Measurements from ENCODE around the gene RBBP8. TPM values are rescaled to one million over a fixed set of nuclear protein-coding genes. Genes with fewer than 3 reads are reported as not detected.

The RBBP8 gene
- total and polyA plus RNA-seq, 12 donors, result 4.0 to 13.5 (median 7.4) TPM

DNA sequence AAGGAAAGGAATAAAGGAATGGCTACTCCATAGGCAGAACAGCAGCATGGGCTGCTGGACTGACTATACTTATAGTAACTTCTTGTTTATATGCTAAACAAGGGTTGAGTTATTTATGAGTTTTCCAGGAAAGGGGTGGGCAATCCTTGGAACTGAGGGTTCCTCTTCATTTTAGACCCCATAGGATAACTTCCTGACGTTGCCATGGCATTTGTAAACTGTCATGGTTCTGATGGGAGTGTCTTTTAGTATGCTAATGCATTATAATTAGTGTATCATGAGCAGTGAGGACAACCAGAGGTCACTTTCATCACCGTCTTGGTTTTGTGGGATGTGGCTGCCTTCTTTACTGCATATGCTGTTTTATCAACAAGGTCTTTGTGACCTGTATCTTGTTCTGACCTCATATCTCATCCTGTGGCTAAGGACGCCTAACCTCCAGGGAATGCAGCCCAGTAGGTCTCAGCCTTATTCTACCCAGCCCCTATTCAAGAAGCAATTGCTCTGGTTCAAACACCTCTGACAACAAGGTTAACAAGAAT, 103.6 kb downstream of the RBBP8 start:
- DNase-seq (no peak), ATAC-seq (no peak)
- H3K27me3 ChIP-seq, result peaks cover 0 to under 1% (median 0%) of the 10 kb centered on the region in 7 donors
- peaks cover 0 to 9% (median 0%) of the 10 kb centered on the region in 9 donors for H3K4me1 ChIP-seq
- H3K36me3 ChIP-seq, result no peaks in the 10 kb centered on the region
- H3K4me3 ChIP-seq, result no peak overlapping the region
- H3K9me3 ChIP-seq, result no peaks in the 10 kb centered on the region
- 71 to 73% methylated on average over 3 of the region's 3 CpGs for WGBS, 2 donors
- H3K27ac ChIP-seq, result no peak overlapping the region
- TF ChIP-seq CTCF (IDR thresholded peaks at IDR 0.05), result no peak
- intact Hi-C loops (cut with DNase I), result loop anchor here in 4 of 10 donors (10.0 kb wide), 5 partner anchors 68 to 378 kb away; no protein-coding TSS in a partner anchor

DNA sequence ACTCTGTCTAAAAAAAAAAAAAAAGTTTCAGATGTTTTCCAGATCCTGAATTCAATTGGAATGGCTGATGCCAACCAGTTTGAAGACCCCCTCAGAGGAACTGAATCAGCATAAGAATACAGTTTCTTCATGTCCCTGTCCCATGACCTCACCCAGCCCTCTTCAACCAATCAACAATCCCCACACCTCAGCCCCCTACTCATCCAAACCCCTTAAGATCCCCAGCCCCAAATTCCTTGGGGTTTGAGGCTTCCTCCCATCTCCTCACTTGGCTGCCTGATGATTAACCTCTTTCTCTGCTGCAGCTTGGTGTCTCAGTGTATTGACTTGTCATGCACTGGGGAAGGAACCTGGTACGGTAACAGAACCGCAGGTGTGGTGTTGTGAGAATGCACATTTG, 104.5 kb downstream of the RBBP8 start:
- WGBS, 2 donors, result 85 to 94% methylated on average over 2 of the region's 2 CpGs
- Histone ChIP-seq H3K4me1 (no peaks in the 10 kb centered on the region), H3K27ac (no peak overlapping the region), H3K9me3 (peaks cover 0 to 3% (median 0%) of the 10 kb centered on the region in 11 donors), H3K27me3 (peaks cover 0 to 6% (median 0%) of the 10 kb centered on the region in 7 donors), H3K36me3 (no peaks in the 10 kb centered on the region), H3K4me3 (no peak overlapping the region)
- intact Hi-C loops (cut with DNase I), result loop anchor here in 4 of 10 donors (10.0 kb wide), 5 partner anchors 67 to 377 kb away; no protein-coding TSS in a partner anchor
- DNase-seq (no peak), ATAC-seq (no peak)
- no peak for TF ChIP-seq CTCF (IDR thresholded peaks at IDR 0.05)

DNA sequence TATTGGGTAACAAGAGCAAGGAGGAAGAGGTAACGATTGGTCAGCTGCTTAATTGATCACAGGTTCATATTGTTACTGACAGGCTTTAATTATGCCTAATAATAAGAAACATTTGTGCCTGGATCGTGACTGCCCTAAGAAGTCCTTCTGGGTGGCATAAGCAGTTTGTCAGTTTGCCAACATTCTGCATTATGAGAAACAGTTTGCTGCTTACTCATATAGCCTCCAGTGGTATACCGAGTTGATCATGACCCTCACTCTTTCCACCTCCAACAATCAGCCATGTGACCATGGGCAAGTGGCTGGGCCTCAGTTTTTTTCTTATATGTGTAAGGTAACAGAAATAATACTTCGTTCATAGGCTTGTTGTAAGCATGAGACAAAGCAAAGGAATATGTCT, 105.6 kb downstream of the RBBP8 start:
- no peak overlapping the region for H3K27ac ChIP-seq
- H3K9me3 ChIP-seq, result peaks cover 0 to 3% (median 0%) of the 10 kb centered on the region in 11 donors
- intact Hi-C loops (cut with DNase I), result loop anchor here in 4 of 10 donors (10.0 kb wide), 5 partner anchors 66 to 376 kb away; no protein-coding TSS in a partner anchor
- TF ChIP-seq CTCF (IDR thresholded peaks at IDR 0.05), result no peak
- WGBS, 2 donors, result 84 to 85% methylated on average over 4 of the region's 4 CpGs
- H3K36me3 ChIP-seq, result no peaks in the 10 kb centered on the region
- H3K4me1 ChIP-seq, result no peaks in the 10 kb centered on the region
- ATAC-seq (no peak), DNase-seq (no peak)
- no peak overlapping the region for H3K4me3 ChIP-seq
- H3K27me3 ChIP-seq, result peaks cover 0 to 6% (median 0%) of the 10 kb centered on the region in 7 donors

GRCh38 chr18:23042133-23042532, 109.0 kb downstream of the RBBP8 start:
- H3K27ac ChIP-seq, result no peak overlapping the region
- no peak for ATAC-seq
- DNase-seq, result no peak
- no peaks in the 10 kb centered on the region for H3K4me1 ChIP-seq
- no peak for TF ChIP-seq CTCF (IDR thresholded peaks at IDR 0.05)
- H3K4me3 ChIP-seq, result no peak overlapping the region
- H3K36me3 ChIP-seq, result no peaks in the 10 kb centered on the region
- peaks cover 0 to 6% (median 0%) of the 10 kb centered on the region in 7 donors for H3K27me3 ChIP-seq
- intact Hi-C loops (cut with DNase I), result loop anchor here in 1 of 10 donors (10.0 kb wide), 1 partner anchor 57 kb away; no protein-coding TSS in a partner anchor
- peaks cover 0 to 3% (median 0%) of the 10 kb centered on the region in 11 donors for H3K9me3 ChIP-seq

Measured in heart right ventricle (tissue), 16 donors.